Midbrain (tissue), 1 donor: ENCODE data around the gene IL26.

ENCODE experiments used
- DNase-seq: peaks from one replicate; lab custom pipeline; 2025; lab: John Stamatoyannopoulos, UW

IL26 gene, protein sequence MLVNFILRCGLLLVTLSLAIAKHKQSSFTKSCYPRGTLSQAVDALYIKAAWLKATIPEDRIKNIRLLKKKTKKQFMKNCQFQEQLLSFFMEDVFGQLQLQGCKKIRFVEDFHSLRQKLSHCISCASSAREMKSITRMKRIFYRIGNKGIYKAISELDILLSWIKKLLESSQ

DNA sequence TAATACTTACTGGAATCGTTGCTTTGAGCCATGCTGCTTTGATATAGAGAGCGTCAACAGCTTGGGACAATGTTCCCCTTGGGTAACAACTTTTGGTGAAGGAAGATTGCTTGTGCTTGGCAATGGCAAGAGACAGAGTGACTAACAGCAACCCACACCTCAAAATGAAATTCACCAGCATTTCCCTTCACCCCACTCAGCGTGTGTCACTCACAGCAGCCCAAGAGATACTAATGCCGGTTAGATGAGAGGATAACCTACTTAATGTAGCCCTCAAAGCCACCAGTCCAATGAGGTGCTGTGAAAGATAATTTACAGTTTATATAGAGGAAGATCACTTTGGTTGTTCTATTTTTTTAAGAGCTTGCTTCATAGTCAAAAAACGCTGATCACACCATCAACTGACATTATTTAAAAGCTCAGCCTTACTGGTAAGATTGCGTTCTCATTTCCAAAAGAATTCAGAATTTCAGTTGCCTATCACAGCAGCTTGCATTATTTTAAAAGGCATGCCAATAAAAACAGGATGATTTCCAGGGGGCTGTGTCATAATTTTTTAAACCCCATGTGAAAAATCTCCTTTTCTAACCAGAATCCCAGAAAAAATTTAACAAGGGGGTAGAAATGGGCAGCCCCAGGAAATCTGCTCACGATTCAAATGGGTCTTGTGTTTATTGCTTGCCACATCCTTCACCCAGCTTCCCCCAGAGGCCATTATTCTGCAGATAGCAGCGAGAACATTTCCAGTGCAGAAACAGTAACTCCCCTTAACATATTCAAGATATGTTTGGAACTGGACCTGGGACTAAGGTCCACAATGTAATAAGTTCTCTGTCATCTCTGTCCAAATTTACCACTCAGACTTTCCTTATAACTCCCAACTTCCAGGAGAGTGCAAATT, at the start of gene IL26:
Gene IL26, minus strand, starts transcription at position 235 of the 901 bp plus-strand sequence. Its CDS starts 54 bp downstream, at position 181.
- no peak for DNase-seq

- no peak for DNase-seq
These were observed 47.1 kb upstream of the IL26 start for GRCh38 chr12:68272732-68273131.

GRCh38 chr12:68271346-68271745, 45.7 kb upstream of the IL26 start:
- DNase-seq = no peak

DNA sequence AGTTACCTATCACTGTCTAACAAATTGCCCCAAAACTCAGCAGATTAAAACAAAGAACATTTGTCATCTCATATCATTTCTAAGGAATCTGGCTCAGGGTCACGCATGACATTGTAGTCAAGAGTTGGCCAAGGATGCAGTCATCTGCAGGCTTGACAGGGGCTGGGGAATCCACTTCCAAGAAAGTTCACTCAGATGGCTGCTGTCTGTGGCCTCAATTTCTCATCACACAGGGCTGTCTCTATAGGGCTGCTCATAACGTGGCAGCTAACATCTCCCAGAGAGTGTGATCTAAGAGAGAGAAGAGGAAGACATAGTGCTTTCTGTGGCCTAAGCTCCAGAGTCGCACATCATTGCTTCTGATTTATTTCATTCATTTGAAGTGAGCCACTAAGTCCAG, 44.7 kb upstream of the IL26 start:
- no peak for DNase-seq

DNA sequence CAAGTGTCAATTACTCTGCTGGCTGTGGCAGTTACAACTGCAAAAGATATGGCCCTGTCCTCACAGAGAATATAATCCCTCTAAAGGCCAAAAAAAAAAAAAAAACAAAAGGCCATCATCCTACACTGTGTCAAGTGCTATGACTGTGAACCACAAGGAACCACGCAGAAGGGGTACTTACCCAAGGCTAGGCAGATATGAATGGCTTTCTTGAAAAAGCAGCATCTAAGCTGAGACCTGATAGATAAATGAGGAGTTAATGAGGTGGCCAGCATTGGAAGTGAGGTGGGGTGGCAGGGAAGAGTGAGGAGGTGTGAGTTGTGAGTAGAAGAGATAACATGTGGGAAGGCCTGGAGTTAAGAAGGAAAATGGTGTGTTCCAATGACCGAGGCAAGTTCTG, 44.2 kb upstream of the IL26 start:
- no peak for DNase-seq

DNA sequence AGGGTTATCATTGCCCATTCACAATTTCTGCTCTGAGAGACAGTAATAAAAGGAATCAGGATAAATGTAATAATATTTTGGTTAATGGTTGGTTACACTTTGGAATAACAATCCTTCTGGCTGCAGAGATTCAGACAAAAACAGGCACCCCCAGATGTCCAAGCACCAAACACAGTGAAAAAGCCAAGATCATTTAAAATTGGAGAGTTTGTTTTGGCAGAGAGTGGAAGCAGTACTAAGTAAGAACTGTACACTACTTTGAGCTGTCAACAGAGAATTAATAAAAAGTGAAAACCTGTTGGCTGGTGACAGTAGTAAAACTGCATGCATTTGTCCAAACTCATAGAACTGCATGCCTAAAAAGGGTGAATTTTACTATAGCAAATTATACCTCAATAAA, 43.4 kb upstream of the IL26 start:
- DNase-seq = no peak

- no peak for DNase-seq
These were observed 42.3 kb upstream of the IL26 start for GRCh38 chr12:68267892-68268396.

GRCh38 chr12:68264857-68265256, 39.2 kb upstream of the IL26 start:
- no peak for DNase-seq

GRCh38 chr12:68264158-68264855, 38.7 kb upstream of the IL26 start:
- no peak for DNase-seq

- DNase-seq = no peak
These were observed 37.8 kb upstream of the IL26 start for GRCh38 chr12:68263366-68263765.

GRCh38 chr12:68261896-68262295, 36.3 kb upstream of the IL26 start:
- no peak for DNase-seq

GRCh38 chr12:68260153-68260552, 34.5 kb upstream of the IL26 start:
- DNase-seq = no peak

- no peak for DNase-seq
These were observed 33.8 kb upstream of the IL26 start for GRCh38 chr12:68259318-68259940.

DNA sequence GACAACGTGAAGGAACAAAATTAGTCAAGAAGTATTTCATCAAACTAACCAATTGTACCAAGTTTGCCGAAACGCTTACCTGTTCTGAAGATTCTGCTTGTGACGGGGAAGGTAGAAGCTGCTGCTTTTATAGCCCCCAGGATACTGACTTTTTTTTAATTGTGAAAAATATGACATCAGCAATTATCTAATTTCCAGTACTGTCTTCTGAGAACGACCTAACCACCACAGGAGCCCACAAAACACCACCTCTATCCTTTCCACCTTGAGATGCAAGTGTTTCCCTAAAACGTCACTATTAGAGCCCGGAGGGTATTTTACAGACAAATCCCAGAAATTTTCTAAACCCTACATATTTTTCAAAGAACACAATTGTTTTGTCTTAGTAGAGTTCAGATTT, 27.9 kb upstream of the IL26 start, which contains the start of gene IL22:
Gene IL22, minus strand, starts transcription at position 101 of the 400 bp plus-strand sequence. CDS start 156 bp downstream, outside the sequence.
- DNase-seq = no peak

DNA sequence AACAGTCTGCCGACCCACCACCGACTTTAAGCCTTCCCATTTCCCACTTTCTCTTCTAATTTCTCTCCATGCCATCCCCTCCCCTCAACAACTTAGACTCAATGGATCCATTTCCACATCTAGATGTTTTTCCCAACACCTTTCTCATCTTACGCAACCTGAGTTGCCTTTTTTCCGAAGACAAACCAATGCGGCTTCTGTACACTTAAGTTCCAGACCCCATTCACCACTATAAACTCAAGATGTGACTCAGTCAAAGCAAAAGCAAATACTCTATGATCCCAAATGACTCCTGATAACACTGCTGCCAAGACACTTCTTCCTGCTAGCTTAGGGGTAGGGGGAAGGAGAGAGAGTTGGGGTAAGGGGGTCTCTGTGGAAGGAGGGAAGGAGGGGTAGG, 26.5 kb upstream of the IL26 start:
- no peak for DNase-seq

GRCh38 chr12:68250454-68250853, 24.8 kb upstream of the IL26 start:
- no peak for DNase-seq

DNA sequence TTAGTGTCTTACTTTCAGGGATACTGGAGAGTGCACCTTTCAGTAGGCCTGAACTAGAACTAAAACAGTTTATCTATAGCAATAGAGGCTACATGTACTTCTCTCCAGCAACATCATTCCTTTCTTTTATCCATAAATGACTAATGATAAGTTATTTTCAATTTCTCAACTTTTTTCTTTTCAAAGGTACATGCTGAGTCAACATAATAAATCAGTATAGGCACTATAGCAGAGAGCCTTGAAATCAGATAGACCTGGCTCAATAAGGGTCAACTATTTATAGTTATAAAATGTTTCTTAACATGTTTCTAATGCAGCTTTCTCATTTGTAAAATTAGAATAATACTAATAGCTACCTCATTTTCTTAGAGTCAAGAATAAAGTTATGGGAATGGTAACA, 22.2 kb upstream of the IL26 start:
- DNase-seq = no peak

DNA sequence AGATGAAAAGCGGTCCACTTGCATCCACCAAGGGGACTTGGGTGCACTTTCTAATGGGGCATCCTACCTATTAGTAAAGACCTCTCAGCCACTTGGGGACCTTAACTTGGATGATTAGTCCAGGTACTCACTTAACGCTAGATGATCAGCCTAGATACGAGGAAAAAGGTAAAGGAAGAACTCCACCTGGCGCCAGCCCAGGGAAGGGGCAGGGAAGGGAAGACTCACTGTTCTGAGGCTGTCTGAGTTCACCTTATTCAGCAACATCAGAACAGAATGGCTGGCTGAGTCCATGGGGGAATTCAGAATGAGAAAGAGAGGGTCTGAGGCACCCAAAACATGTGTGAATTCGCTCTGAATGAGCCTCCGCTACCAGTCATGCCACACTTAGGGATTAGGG, 20.7 kb upstream of the IL26 start:
- DNase-seq = no peak

- no peak for DNase-seq
These were observed 19.8 kb upstream of the IL26 start for GRCh38 chr12:68245180-68246021.

- no peak for DNase-seq
These were observed 17.2 kb upstream of the IL26 start for GRCh38 chr12:68242777-68243176.

DNA sequence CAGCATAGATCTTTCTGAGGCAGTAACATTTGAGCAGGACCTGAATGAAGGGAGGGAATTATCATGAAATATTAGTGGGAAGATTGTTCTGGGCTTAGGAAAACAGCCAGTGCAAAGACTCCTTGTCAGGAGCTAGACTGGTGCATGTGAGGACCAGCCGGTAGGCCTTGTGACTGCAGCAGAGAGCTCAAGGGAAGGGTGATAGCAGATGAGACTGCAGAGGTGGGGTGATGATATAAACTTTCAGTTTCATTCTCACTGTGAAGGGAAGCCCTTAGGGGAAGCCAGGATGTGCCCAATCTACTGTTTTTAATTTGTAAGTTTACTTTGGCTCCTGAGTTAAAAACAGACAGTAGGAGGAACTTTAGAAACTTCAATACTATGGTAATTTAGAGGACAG, 15.4 kb upstream of the IL26 start:
- no peak for DNase-seq
